Fibroblast of lung (primary cell): ENCODE results near the gene MISP. TPM values are rescaled to one million over a fixed set of nuclear protein-coding genes. Genes with fewer than 3 reads are reported as not detected.
A peak's percentile ranks its signal among the peaks of the same experiment; 100 is the strongest.

Source experiments
- DNase-seq, 2 donors: peaks; one replicate each; pipeline versions ENCODE4 v3.0.0 to v3.0.0-alpha.2; 2010; ENCODE audit warnings: low read depth in 2 of 2
- H2AFZ ChIP-seq: 2 replicates; pipeline ENCODE4 v1.5.1; 2012; ENCODE audit warnings: low read length, control low read depth, inconsistent platforms
- H3K27ac ChIP-seq: 2 replicates; pipeline ENCODE4 v1.5.1; 2011; ENCODE audit warnings: low read length, control low read depth; ENCODE audit not compliant: insufficient read depth
- H3K27me3 ChIP-seq: 2 replicates; pipeline ENCODE4 v1.5.1; 2011; ENCODE audit warnings: mild to moderate bottlenecking, low read length; ENCODE audit not compliant: control insufficient read depth, insufficient read depth
- H3K36me3 ChIP-seq: 2 replicates; pipeline ENCODE4 v1.5.1; 2011; ENCODE audit warnings: low read length; ENCODE audit not compliant: control insufficient read depth, insufficient read depth
- H3K4me1 ChIP-seq: 2 replicates; pipeline ENCODE4 v1.5.1; 2011; ENCODE audit warnings: low read length; ENCODE audit not compliant: control insufficient read depth, insufficient read depth; ENCODE audit errors: extremely low read depth
- H3K4me2 ChIP-seq: 2 replicates; pipeline ENCODE4 v1.5.1; 2011; ENCODE audit warnings: low read length, control low read depth; ENCODE audit not compliant: insufficient read depth; ENCODE audit errors: extremely low read depth
- H3K4me3 ChIP-seq, 4 experiments: fragments of 200-600 bp in 1 of 4; sonication (generic) in 1 of 4; replicated peaks in 1 of 4; 2 replicates each; pipeline ENCODE4 v1.5.1; 2011 to 2016; ENCODE audit warnings: low read length in 4 of 4, low read depth in 3 of 4, mild to moderate bottlenecking in 3 of 4, control low read depth in 2 of 4, inconsistent platforms in 1 of 4, mixed read lengths in 1 of 4; ENCODE audit not compliant: insufficient read depth in 1 of 4; ENCODE audit errors: control extremely low read depth in 1 of 4
- H3K79me2 ChIP-seq: 2 replicates; pipeline ENCODE4 v1.5.1; 2012; ENCODE audit warnings: mild to moderate bottlenecking, low read length, inconsistent platforms; ENCODE audit not compliant: control insufficient read depth, insufficient read depth
- H3K9ac ChIP-seq: 2 replicates; pipeline ENCODE4 v1.5.1; 2011; ENCODE audit warnings: mild to moderate bottlenecking, low read length, control low read depth; ENCODE audit not compliant: insufficient read depth
- H3K9me3 ChIP-seq: 2 replicates; pipeline ENCODE4 v1.5.1; 2012; ENCODE audit warnings: low read depth, low read length; ENCODE audit not compliant: control insufficient read depth, insufficient read depth
- H4K20me1 ChIP-seq: 2 replicates; pipeline ENCODE4 v1.5.1; 2011; ENCODE audit warnings: low read length; ENCODE audit not compliant: control insufficient read depth, insufficient read depth; ENCODE audit errors: extremely low read depth
- EZH2 ChIP-seq: IDR thresholded peaks from 2 replicates; pipeline ENCODE4 v1.5.1; 2012; ENCODE audit warnings: low read length, control low read depth, mild to moderate bottlenecking; ENCODE audit errors: missing control alignments
- polyA plus RNA-seq, 2 donors: library from polyadenylated mRNA; depleted of rRNA in 1 of 2; stranded (reverse) in 1 of 2; unstranded in 1 of 2; fragments of >200 nt; gene quantifications; 2 replicates each; pipeline ENCODE4 v1.2.1, GENCODE V29; 2011 to 2012; ENCODE audit warnings: missing spikeins in 1 of 2
- total RNA-seq: library from RNA; depleted of rRNA; stranded (reverse); fragments of >200 nt; gene quantifications from 2 replicates; pipeline ENCODE4 v1.2.1, GENCODE V29; 2014
- TF ChIP-seq, protein P1 (sequence below), 2 donors: IDR thresholded peaks in 1 of 2; conservative IDR thresholded peaks in 1 of 2; 1 replicate in 1 of 2; 2 replicates in 1 of 2; pipeline ENCODE4 v1.5.1; 2011 to 2012; ENCODE audit warnings: low read length in 2 of 2, control low read depth in 1 of 2, inconsistent platforms in 1 of 2, low read depth in 1 of 2, mild to moderate bottlenecking in 1 of 2

The MISP gene
- total and polyA plus RNA-seq, 2 donors (not counting 1 experiment from before 2014, with no cell fraction given): not detected

DNA sequence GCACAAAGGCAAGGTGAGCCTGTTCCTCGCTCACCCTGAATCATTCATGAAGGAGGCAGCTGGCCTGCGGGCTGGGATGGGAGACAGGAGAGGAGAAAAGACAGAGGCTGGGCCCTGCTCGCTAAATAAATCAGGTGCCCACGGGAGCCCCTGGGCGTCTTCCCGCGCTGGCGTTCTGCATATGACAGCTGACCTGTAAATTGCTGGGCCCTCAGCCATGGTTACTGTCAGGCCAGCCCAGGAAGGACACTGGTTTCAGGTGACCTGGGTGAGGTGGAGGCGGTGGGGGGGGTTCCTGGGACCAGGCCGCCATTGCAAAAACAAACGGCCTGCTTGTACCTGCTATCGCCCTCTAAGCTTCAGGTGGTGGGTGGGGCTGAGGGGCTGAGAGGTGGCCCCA lies 42.9 kb downstream of the MISP start:
- no peak overlapping the region for H3K9ac ChIP-seq
- H3K79me2 ChIP-seq: peaks cover 10% of the 10 kb centered on the region
- no peak overlapping the region for H2AFZ ChIP-seq
- no peak overlapping the region for H3K4me3 ChIP-seq
- H3K4me1 ChIP-seq: peaks cover 10% of the 10 kb centered on the region
- DNase-seq: no peak
- H3K9me3 ChIP-seq: no peaks in the 10 kb centered on the region
- TF ChIP-seq, protein P1, sequence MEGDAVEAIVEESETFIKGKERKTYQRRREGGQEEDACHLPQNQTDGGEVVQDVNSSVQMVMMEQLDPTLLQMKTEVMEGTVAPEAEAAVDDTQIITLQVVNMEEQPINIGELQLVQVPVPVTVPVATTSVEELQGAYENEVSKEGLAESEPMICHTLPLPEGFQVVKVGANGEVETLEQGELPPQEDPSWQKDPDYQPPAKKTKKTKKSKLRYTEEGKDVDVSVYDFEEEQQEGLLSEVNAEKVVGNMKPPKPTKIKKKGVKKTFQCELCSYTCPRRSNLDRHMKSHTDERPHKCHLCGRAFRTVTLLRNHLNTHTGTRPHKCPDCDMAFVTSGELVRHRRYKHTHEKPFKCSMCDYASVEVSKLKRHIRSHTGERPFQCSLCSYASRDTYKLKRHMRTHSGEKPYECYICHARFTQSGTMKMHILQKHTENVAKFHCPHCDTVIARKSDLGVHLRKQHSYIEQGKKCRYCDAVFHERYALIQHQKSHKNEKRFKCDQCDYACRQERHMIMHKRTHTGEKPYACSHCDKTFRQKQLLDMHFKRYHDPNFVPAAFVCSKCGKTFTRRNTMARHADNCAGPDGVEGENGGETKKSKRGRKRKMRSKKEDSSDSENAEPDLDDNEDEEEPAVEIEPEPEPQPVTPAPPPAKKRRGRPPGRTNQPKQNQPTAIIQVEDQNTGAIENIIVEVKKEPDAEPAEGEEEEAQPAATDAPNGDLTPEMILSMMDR (conservative IDR thresholded peaks at IDR 0.05 in 1 of 2, IDR thresholded peaks at IDR 0.05 in 1 of 2; ENCODE audit: low read depth in 1 of 2, low read length in 2 of 2): no peak
- no peak for TF ChIP-seq EZH2
- H3K4me2 ChIP-seq: no peak overlapping the region
- H4K20me1 ChIP-seq: peaks cover 3% of the 10 kb centered on the region
- H3K27me3 ChIP-seq: no peaks in the 10 kb centered on the region
- no peak overlapping the region for H3K27ac ChIP-seq
- peaks cover 3% of the 10 kb centered on the region for H3K36me3 ChIP-seq

DNA sequence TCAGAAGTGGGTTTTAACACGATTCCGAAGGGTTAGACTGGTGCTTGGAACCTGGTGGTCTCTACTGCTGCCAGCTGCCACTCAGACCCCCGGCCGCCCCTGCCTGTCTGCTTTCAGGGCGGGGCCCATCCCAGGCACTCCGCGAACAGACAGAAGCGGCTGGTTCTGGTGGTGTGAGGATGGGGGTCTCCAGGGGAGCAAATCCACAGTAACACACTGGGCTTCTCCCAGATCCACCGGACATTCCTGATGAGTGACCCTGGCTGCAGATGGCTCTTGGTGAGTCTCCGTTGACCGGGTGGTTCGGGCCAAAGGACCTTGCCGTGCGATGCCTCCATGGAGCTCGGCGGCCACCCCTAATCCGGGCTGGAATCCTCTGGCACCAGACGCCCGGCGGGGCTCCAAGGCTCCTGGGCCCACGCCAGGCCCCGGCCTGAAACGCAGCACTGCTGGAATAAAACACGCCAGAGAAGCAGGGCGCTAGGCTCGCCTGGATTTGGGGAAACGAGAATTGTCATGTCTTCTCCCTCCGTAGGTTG lies 44.2 kb downstream of the MISP start:
- H3K9ac ChIP-seq: no peak overlapping the region
- no peak overlapping the region for H3K4me3 ChIP-seq
- no peaks in the 10 kb centered on the region for H3K9me3 ChIP-seq
- no peak overlapping the region for H2AFZ ChIP-seq
- no peak for DNase-seq
- H3K79me2 ChIP-seq: peaks cover 23% of the 10 kb centered on the region
- peaks cover 7% of the 10 kb centered on the region for H3K4me1 ChIP-seq
- no peaks in the 10 kb centered on the region for H3K27me3 ChIP-seq
- no peak overlapping the region for H3K27ac ChIP-seq
- H4K20me1 ChIP-seq: peaks cover 5% of the 10 kb centered on the region
- TF ChIP-seq, protein P1 (conservative IDR thresholded peaks at IDR 0.05 in 1 of 2, IDR thresholded peaks at IDR 0.05 in 1 of 2; ENCODE audit: low read depth in 1 of 2, low read length in 2 of 2): no peak
- no peak for TF ChIP-seq EZH2
- peaks cover 4% of the 10 kb centered on the region for H3K36me3 ChIP-seq
- no peak overlapping the region for H3K4me2 ChIP-seq

DNA sequence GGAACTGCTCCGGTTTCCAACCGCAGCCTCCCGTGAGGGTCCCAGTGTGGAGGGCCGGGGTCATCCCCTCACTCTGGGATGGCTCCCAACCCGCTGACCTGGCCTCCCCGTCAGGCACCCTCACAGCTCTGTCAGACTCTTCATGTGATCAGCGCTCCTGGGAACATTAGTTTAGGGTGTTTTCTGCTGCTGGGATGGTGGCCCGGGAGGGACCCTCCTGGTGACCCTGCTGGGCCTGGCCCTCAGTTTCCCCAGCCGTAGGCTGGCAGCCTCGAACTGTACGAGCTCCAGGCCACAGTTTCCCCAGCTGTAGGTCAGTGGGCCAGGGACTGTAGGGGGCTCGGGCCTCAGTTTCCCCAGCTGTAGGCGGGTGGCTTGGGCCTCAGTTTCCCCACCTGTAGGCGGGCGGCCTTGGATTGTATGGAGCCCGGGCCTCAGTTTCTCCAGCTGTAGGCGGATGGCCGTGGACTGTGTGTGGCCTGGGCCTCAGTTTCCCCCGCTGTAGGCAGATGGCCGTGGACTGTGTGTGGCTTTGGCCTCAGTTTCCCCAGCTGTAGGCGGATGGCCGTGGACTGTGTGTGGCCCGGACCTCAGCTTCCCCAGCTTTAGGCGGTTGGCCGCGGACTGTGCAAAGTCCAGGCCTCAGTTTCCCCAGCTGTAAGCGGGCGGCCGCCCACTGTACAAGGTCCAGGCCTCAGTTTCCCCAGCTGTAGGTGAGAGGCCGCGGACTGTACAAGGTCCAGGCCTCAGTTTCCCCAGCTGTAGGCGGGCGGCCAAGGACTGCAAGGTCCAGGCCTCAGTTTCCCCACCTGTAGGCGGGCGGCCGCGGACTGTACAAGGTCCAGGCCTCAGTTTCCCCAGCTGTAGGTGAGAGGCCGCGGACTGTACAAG lies 45.0 kb downstream of the MISP start:
- Histone ChIP-seq H3K4me3 (peak overlapping the region in 2 of 4 experiments; percentile 57 to 65), H3K36me3 (peaks cover 8% of the 10 kb centered on the region), H3K27me3 (no peaks in the 10 kb centered on the region), H3K79me2 (peaks cover 31% of the 10 kb centered on the region), H3K27ac (no peak overlapping the region), H4K20me1 (peaks cover 5% of the 10 kb centered on the region), H3K9me3 (no peaks in the 10 kb centered on the region), H3K4me1 (peaks cover 15% of the 10 kb centered on the region), H3K9ac (no peak overlapping the region), H3K4me2 (peak overlapping the region; percentile 77), H2AFZ (no peak overlapping the region)
- TF ChIP-seq, protein P1 (conservative IDR thresholded peaks at IDR 0.05 in 1 of 2, IDR thresholded peaks at IDR 0.05 in 1 of 2; ENCODE audit: low read depth in 1 of 2, low read length in 2 of 2): no peak
- no peak for TF ChIP-seq EZH2
- no peak for DNase-seq
